Mucosa of stomach (tissue), 1 donor: ENCODE results near the gene DIS3L2.

Experiments used
- H3K27me3 ChIP-seq: one replicate; pipeline ENCODE4 v1.7.0; 2013; ENCODE audit warnings: mild to moderate bottlenecking, low read length; ENCODE audit not compliant: control insufficient read depth, insufficient read depth
- H3K36me3 ChIP-seq: one replicate; pipeline ENCODE4 v1.7.0; 2013; ENCODE audit warnings: low read length; ENCODE audit not compliant: control insufficient read depth, insufficient read depth
- H3K4me1 ChIP-seq: one replicate; pipeline ENCODE4 v1.7.0; 2013; ENCODE audit warnings: mild to moderate bottlenecking, low read length; ENCODE audit not compliant: control insufficient read depth, insufficient read depth
- H3K4me3 ChIP-seq: one replicate; pipeline ENCODE4 v1.7.0; 2013; ENCODE audit warnings: low read length
- H3K9ac ChIP-seq: one replicate; pipeline ENCODE4 v1.7.0; 2013; ENCODE audit warnings: mild to moderate bottlenecking, low read length, moderate library complexity
- H3K9me3 ChIP-seq: one replicate; pipeline ENCODE4 v1.7.0; 2013; ENCODE audit warnings: mild to moderate bottlenecking, low read length, moderate library complexity; ENCODE audit not compliant: control insufficient read depth
- donor health status: Pancreatic carcinoma.

Gene DIS3L2

GRCh38 chr2:232009639-232010274 is 48.2 kb downstream of the DIS3L2 start:
- no peaks in the 10 kb centered on the region for H3K27me3 ChIP-seq
- H3K36me3 ChIP-seq = no peaks in the 10 kb centered on the region
- no peak overlapping the region for H3K4me3 ChIP-seq
- no peaks in the 10 kb centered on the region for H3K4me1 ChIP-seq
- no peak overlapping the region for H3K9ac ChIP-seq
- H3K9me3 ChIP-seq = no peaks in the 10 kb centered on the region

GRCh38 chr2:232013701-232014353 is 52.3 kb downstream of the DIS3L2 start:
- no peaks in the 10 kb centered on the region for H3K27me3 ChIP-seq
- H3K36me3 ChIP-seq = no peaks in the 10 kb centered on the region
- H3K9ac ChIP-seq = no peak overlapping the region
- H3K4me1 ChIP-seq = no peaks in the 10 kb centered on the region
- H3K4me3 ChIP-seq = no peak overlapping the region
- H3K9me3 ChIP-seq = no peaks in the 10 kb centered on the region

- Histone ChIP-seq H3K4me1 (no peaks in the 10 kb centered on the region), H3K36me3 (no peaks in the 10 kb centered on the region), H3K27me3 (no peaks in the 10 kb centered on the region), H3K9ac (no peak overlapping the region), H3K4me3 (no peak overlapping the region), H3K9me3 (no peaks in the 10 kb centered on the region)
Measured at GRCh38 chr2:232014681-232015080, 53.2 kb downstream of the DIS3L2 start.

- Histone ChIP-seq H3K4me3 (no peak overlapping the region), H3K4me1 (peaks cover 6% of the 10 kb centered on the region), H3K9me3 (no peaks in the 10 kb centered on the region), H3K27me3 (no peaks in the 10 kb centered on the region), H3K9ac (no peak overlapping the region), H3K36me3 (no peaks in the 10 kb centered on the region)
Measured at GRCh38 chr2:232018181-232018580, 56.7 kb downstream of the DIS3L2 start.

- Histone ChIP-seq H3K9ac (no peak overlapping the region), H3K4me1 (peaks cover 6% of the 10 kb centered on the region), H3K9me3 (no peaks in the 10 kb centered on the region), H3K36me3 (no peaks in the 10 kb centered on the region), H3K27me3 (no peaks in the 10 kb centered on the region), H3K4me3 (no peak overlapping the region)
Measured at GRCh38 chr2:232022718-232023117, 61.2 kb downstream of the DIS3L2 start.

- no peaks in the 10 kb centered on the region for H3K36me3 ChIP-seq
- no peaks in the 10 kb centered on the region for H3K9me3 ChIP-seq
- H3K4me1 ChIP-seq = peaks cover 6% of the 10 kb centered on the region
- no peak overlapping the region for H3K4me3 ChIP-seq
- no peaks in the 10 kb centered on the region for H3K27me3 ChIP-seq
- no peak overlapping the region for H3K9ac ChIP-seq
Measured at GRCh38 chr2:232023426-232023825, 61.9 kb downstream of the DIS3L2 start.

GRCh38 chr2:232024457-232024856 is 62.9 kb downstream of the DIS3L2 start:
- H3K27me3 ChIP-seq = no peaks in the 10 kb centered on the region
- no peaks in the 10 kb centered on the region for H3K9me3 ChIP-seq
- no peak overlapping the region for H3K9ac ChIP-seq
- no peaks in the 10 kb centered on the region for H3K36me3 ChIP-seq
- no peak overlapping the region for H3K4me3 ChIP-seq
- H3K4me1 ChIP-seq = peaks cover 6% of the 10 kb centered on the region

GRCh38 chr2:232026910-232027309 is 65.4 kb downstream of the DIS3L2 start:
- H3K4me3 ChIP-seq = no peak overlapping the region
- no peaks in the 10 kb centered on the region for H3K27me3 ChIP-seq
- H3K36me3 ChIP-seq = no peaks in the 10 kb centered on the region
- no peaks in the 10 kb centered on the region for H3K9me3 ChIP-seq
- H3K4me1 ChIP-seq = peaks cover 6% of the 10 kb centered on the region
- no peak overlapping the region for H3K9ac ChIP-seq

- Histone ChIP-seq H3K27me3 (no peaks in the 10 kb centered on the region), H3K9ac (no peak overlapping the region), H3K4me3 (no peak overlapping the region), H3K4me1 (peaks cover 5% of the 10 kb centered on the region), H3K36me3 (no peaks in the 10 kb centered on the region), H3K9me3 (no peaks in the 10 kb centered on the region)
Measured at GRCh38 chr2:232027530-232027929, 66.0 kb downstream of the DIS3L2 start.

- Histone ChIP-seq H3K9ac (no peak overlapping the region), H3K4me1 (no peaks in the 10 kb centered on the region), H3K4me3 (no peak overlapping the region), H3K27me3 (no peaks in the 10 kb centered on the region), H3K9me3 (no peaks in the 10 kb centered on the region), H3K36me3 (no peaks in the 10 kb centered on the region)
Measured at GRCh38 chr2:232028071-232028470, 66.6 kb downstream of the DIS3L2 start.

- H3K36me3 ChIP-seq = no peaks in the 10 kb centered on the region
- no peaks in the 10 kb centered on the region for H3K27me3 ChIP-seq
- H3K4me3 ChIP-seq = no peak overlapping the region
- no peaks in the 10 kb centered on the region for H3K9me3 ChIP-seq
- no peak overlapping the region for H3K9ac ChIP-seq
- no peaks in the 10 kb centered on the region for H3K4me1 ChIP-seq
Measured at GRCh38 chr2:232028631-232029030, 67.1 kb downstream of the DIS3L2 start.

GRCh38 chr2:232029346-232029745 is 67.8 kb downstream of the DIS3L2 start:
- H3K36me3 ChIP-seq = no peaks in the 10 kb centered on the region
- H3K9ac ChIP-seq = no peak overlapping the region
- H3K4me1 ChIP-seq = no peaks in the 10 kb centered on the region
- H3K9me3 ChIP-seq = no peaks in the 10 kb centered on the region
- H3K4me3 ChIP-seq = no peak overlapping the region
- H3K27me3 ChIP-seq = no peaks in the 10 kb centered on the region
